HepG2 (cell line): ENCODE data around the gene CFL1.

Experiments
- FIP1L1 ChIP-seq: fragments of 200-400 bp; formaldehyde crosslinking; IDR thresholded peaks from 2 replicates; pipeline ENCODE4 v1.6.1; 2018; ENCODE audit warnings: low read depth, mild to moderate bottlenecking, low read length, moderate library complexity, borderline replicate concordance; ENCODE audit not compliant: insufficient read depth
- HDAC1 ChIP-seq: sonication (generic); formaldehyde crosslinking; IDR thresholded peaks from 2 replicates; pipeline ENCODE4 v1.5.1; 2020; ENCODE audit warnings: mild to moderate bottlenecking, missing genetic modification reagents
- SMAD1 ChIP-seq: sonication (generic); formaldehyde crosslinking; IDR thresholded peaks from 2 replicates; pipeline ENCODE4 v1.4.0; 2020; ENCODE audit warnings: missing genetic modification reagents, low read depth, mild to moderate bottlenecking, borderline replicate concordance
- TF ChIP-seq, protein P1 (sequence below): sonication (generic); formaldehyde crosslinking; IDR thresholded peaks from 2 replicates; pipeline ENCODE4 v1.5.0; 2020; ENCODE audit warnings: mild to moderate bottlenecking, missing genetic modification reagents, moderate library complexity

DNA sequence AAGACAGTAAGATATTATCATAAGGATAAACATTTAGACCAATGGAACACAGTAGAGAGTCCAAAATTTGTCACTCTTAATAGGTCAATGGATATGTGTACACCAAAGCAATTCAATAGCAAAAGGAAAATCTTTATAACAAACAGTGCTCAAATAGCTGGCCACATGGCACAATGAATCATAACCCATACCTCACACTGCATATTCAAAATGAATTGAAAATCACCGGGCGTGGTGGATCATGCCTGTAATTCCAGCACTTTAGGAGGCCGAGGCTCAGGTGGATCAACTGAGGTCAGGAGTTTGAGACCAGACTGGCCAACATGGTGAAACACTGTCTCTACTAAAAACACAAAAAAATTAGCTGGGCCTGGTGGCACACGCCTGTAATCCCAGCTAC is 15.8 kb downstream of the CFL1 start:
- no peak for TF ChIP-seq HDAC1 (CRISPR knock-in tag)
- TF ChIP-seq SMAD1 (CRISPR knock-in tag): no peak
- TF ChIP-seq FIP1L1: no peak
- TF ChIP-seq, protein P1, sequence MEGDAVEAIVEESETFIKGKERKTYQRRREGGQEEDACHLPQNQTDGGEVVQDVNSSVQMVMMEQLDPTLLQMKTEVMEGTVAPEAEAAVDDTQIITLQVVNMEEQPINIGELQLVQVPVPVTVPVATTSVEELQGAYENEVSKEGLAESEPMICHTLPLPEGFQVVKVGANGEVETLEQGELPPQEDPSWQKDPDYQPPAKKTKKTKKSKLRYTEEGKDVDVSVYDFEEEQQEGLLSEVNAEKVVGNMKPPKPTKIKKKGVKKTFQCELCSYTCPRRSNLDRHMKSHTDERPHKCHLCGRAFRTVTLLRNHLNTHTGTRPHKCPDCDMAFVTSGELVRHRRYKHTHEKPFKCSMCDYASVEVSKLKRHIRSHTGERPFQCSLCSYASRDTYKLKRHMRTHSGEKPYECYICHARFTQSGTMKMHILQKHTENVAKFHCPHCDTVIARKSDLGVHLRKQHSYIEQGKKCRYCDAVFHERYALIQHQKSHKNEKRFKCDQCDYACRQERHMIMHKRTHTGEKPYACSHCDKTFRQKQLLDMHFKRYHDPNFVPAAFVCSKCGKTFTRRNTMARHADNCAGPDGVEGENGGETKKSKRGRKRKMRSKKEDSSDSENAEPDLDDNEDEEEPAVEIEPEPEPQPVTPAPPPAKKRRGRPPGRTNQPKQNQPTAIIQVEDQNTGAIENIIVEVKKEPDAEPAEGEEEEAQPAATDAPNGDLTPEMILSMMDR (CRISPR knock-in tag): no peak
